GM23338 (cell line): ENCODE measurements around the gene HJURP. TPM values are rescaled to one million over a fixed set of nuclear protein-coding genes. Genes with fewer than 3 reads are reported as not detected.

ENCODE experiments used
- ATAC-seq: fragments of 200-7000 bp; cut with Tn5 transposase; 3 replicates; pipeline ENCODE4 v1.9.1; 2020
- DNase-seq: peaks from one replicate; pipeline ENCODE4 v3.0.0-alpha.2; 2015; ENCODE audit warnings: low spot score
- H2AFZ ChIP-seq: fragments of 200-600 bp; sonication (generic); 2 replicates; pipeline ENCODE4 v1.8.0; 2016; ENCODE audit warnings: antibody characterized with exemption, mild to moderate bottlenecking, moderate library complexity
- H3F3A ChIP-seq: fragments of 200-600 bp; sonication (generic); replicated peaks from 2 replicates; pipeline ENCODE4 v1.8.0; 2017; ENCODE audit warnings: antibody characterized with exemption, mixed run types, low read depth
- H3K27ac ChIP-seq: fragments of 200-600 bp; sonication (generic); 2 replicates; pipeline ENCODE4 v1.6.1; 2016; ENCODE audit warnings: low read depth
- H3K27me3 ChIP-seq: fragments of 200-600 bp; sonication (generic); 2 replicates; pipeline ENCODE4 v1.8.0; 2016; ENCODE audit warnings: mild to moderate bottlenecking, mixed run types, moderate library complexity; ENCODE audit not compliant: insufficient read depth
- H3K36me3 ChIP-seq: fragments of 200-600 bp; sonication (generic); 2 replicates; pipeline ENCODE4 v1.8.0; 2016; ENCODE audit warnings: mild to moderate bottlenecking; ENCODE audit not compliant: insufficient read depth
- H3K4me1 ChIP-seq: fragments of 200-600 bp; sonication (generic); 2 replicates; pipeline ENCODE4 v1.8.0; 2016; ENCODE audit warnings: mild to moderate bottlenecking, moderate library complexity; ENCODE audit not compliant: insufficient read depth
- H3K4me2 ChIP-seq: fragments of 200-600 bp; sonication (generic); 2 replicates; pipeline ENCODE4 v1.7.1; 2017; ENCODE audit warnings: mixed run types
- H3K4me3 ChIP-seq: fragments of 200-600 bp; sonication (generic); 2 replicates; pipeline ENCODE4 v1.6.1; 2016; ENCODE audit warnings: mixed run types
- H3K79me2 ChIP-seq: fragments of 200-600 bp; sonication (generic); replicated peaks from 2 replicates; pipeline ENCODE4 v1.8.0; 2017; ENCODE audit warnings: mild to moderate bottlenecking; ENCODE audit not compliant: insufficient read depth
- H3K9me2 ChIP-seq: fragments of 200-600 bp; sonication (generic); 2 replicates; pipeline ENCODE4 v1.8.0; 2017; ENCODE audit not compliant: insufficient read depth
- H4K20me1 ChIP-seq: fragments of 200-600 bp; sonication (generic); replicated peaks from 2 replicates; pipeline ENCODE4 v1.8.0; 2017; ENCODE audit warnings: mild to moderate bottlenecking; ENCODE audit not compliant: insufficient read depth
- H3K27ac Mint-ChIP-seq: 2 replicates; pipeline ENCODE4 v1.8.0; 2020; ENCODE audit warnings: inconsistent platforms, mild to moderate bottlenecking, moderate library complexity, mixed read lengths
- H3K27me3 Mint-ChIP-seq: 3 replicates; pipeline ENCODE4 v1.8.0; 2022; ENCODE audit warnings: low read depth, mild to moderate bottlenecking, moderate library complexity, mixed read lengths, inconsistent platforms; ENCODE audit not compliant: insufficient read depth, poor library complexity
- H3K36me3 Mint-ChIP-seq: 3 replicates; pipeline ENCODE4 v1.8.0; 2021; ENCODE audit warnings: low read depth, mild to moderate bottlenecking, inconsistent platforms, moderate library complexity, mixed read lengths
- H3K4me1 Mint-ChIP-seq: 3 replicates; pipeline ENCODE4 v1.8.0; 2020; ENCODE audit warnings: mild to moderate bottlenecking, inconsistent platforms, mixed read lengths
- H3K4me3 Mint-ChIP-seq: 3 replicates; pipeline ENCODE4 v1.8.0; 2021; ENCODE audit warnings: moderate library complexity, mild to moderate bottlenecking, inconsistent platforms, mixed read lengths
- H3K9me3 Mint-ChIP-seq: 3 replicates; pipeline ENCODE4 v1.8.0; 2020; ENCODE audit warnings: moderate library complexity, mild to moderate bottlenecking, inconsistent platforms, mixed read lengths
- CREB1 ChIP-seq: fragments of 250-450 bp; sonication (Bioruptor Pico); IDR thresholded peaks from 2 replicates; pipeline ENCODE4 v1.5.0; 2020; ENCODE audit warnings: low read depth, mild to moderate bottlenecking, moderate library complexity
- EZH2 ChIP-seq: fragments of 200-600 bp; sonication (generic); IDR thresholded peaks from one replicate; pipeline ENCODE4 v1.8.0; 2017; ENCODE audit warnings: antibody characterized with exemption, mild to moderate bottlenecking, low read depth; ENCODE audit not compliant: unreplicated experiment
- EZH2phosphoT487 ChIP-seq: fragments of 200-600 bp; sonication (generic); IDR thresholded peaks from one replicate; pipeline ENCODE4 v1.8.1; 2018; ENCODE audit warnings: antibody characterized with exemption; ENCODE audit not compliant: unreplicated experiment
- JUNB ChIP-seq: IDR thresholded peaks from one replicate; pipeline ENCODE4 v1.6.1; 2016; ENCODE audit warnings: antibody characterized with exemption; ENCODE audit not compliant: unreplicated experiment
- NANOG ChIP-seq: IDR thresholded peaks from 2 replicates; pipeline ENCODE4 v1.6.1; 2016; ENCODE audit warnings: antibody characterized with exemption, borderline replicate concordance
- POLR2AphosphoS5 ChIP-seq: IDR thresholded peaks from 2 replicates; pipeline ENCODE4 v1.6.1; 2016; ENCODE audit warnings: antibody characterized with exemption, low read depth
- REST ChIP-seq: IDR thresholded peaks from one replicate; pipeline ENCODE4 v1.6.1; 2018; ENCODE audit warnings: antibody characterized with exemption; ENCODE audit not compliant: unreplicated experiment
- STAT1 ChIP-seq: IDR thresholded peaks from one replicate; pipeline ENCODE4 v1.6.1; 2016; ENCODE audit warnings: antibody characterized with exemption; ENCODE audit not compliant: unreplicated experiment
- ZNF114 ChIP-seq: fragments of 250-450 bp; sonication (Bioruptor Pico); IDR thresholded peaks from 2 replicates; pipeline ENCODE4 v1.5.0; 2020; ENCODE audit warnings: mild to moderate bottlenecking, moderate library complexity
- ZNF331 ChIP-seq: fragments of 250-450 bp; sonication (Bioruptor Pico); IDR thresholded peaks from 2 replicates; pipeline ENCODE4 v1.5.0; 2020; ENCODE audit warnings: low read depth, mild to moderate bottlenecking, moderate library complexity
- polyA plus RNA-seq: library from polyadenylated mRNA; unstranded; fragments of >200 nt; fragmentation: Nextera tagmentation; extraction: Ambion mirVana; gene quantifications from 2 replicates; pipeline ENCODE4 v1.2.1, GENCODE V29; 2016
- total RNA-seq: library from RNA; depleted of rRNA; stranded (reverse); fragments of >200 nt; shearing (Covaris generic); gene quantifications from 2 replicates; pipeline ENCODE4 v1.2.3, GENCODE V29; 2014
- TF ChIP-seq, protein P1 (sequence below), 2 experiments: fragments of 200-600 bp in 1 of 2; sonication (generic) in 1 of 2; conservative IDR thresholded peaks; 2 replicates each; pipeline versions ENCODE4 v1.5.1 to v1.6.1; 2016 to 2017; ENCODE audit warnings: antibody characterized with exemption in 2 of 2, low read depth in 2 of 2, mild to moderate bottlenecking in 2 of 2, moderate library complexity in 1 of 2
- TF ChIP-seq, protein P2 (sequence below): IDR thresholded peaks from 2 replicates; pipeline ENCODE4 v1.6.1; 2016; ENCODE audit warnings: antibody characterized with exemption
- TF ChIP-seq, protein P3 (sequence below): fragments of 250-450 bp; sonication (Bioruptor Pico); IDR thresholded peaks from 2 replicates; pipeline ENCODE4 v1.5.0; 2020; ENCODE audit warnings: mild to moderate bottlenecking, moderate library complexity

Gene HJURP
- total and polyA plus RNA-seq, 2 experiments from 2014 or later: 42.9 to 49.2 TPM

- H3K4me1 Mint-ChIP-seq: peaks cover 18% of the 10 kb centered on the region
- no peak overlapping the region for H3K4me3 ChIP-seq
- no peak overlapping the region for H2AFZ ChIP-seq
- no peak overlapping the region for H3K27ac ChIP-seq
- H3K9me2 ChIP-seq: no peaks in the 10 kb centered on the region
- H3K27me3 Mint-ChIP-seq: peaks cover 6% of the 10 kb centered on the region
- no peak overlapping the region for H3K27ac Mint-ChIP-seq
- peaks cover 67% of the 10 kb centered on the region for H3K36me3 ChIP-seq
- H3K4me1 ChIP-seq: no peaks in the 10 kb centered on the region
- H3K27me3 ChIP-seq: no peaks in the 10 kb centered on the region
- no peak for DNase-seq
- no peak overlapping the region; the same call in 2 of the 3 replicates for H3K4me3 Mint-ChIP-seq
- TF ChIP-seq STAT1: no peak
- no peak for TF ChIP-seq ZNF331 (CRISPR knock-in tag)
- TF ChIP-seq EZH2phosphoT487: no peak
- TF ChIP-seq ZNF114: no peak
- no peak for TF ChIP-seq NANOG
- TF ChIP-seq EZH2: no peak
- TF ChIP-seq, protein P1, sequence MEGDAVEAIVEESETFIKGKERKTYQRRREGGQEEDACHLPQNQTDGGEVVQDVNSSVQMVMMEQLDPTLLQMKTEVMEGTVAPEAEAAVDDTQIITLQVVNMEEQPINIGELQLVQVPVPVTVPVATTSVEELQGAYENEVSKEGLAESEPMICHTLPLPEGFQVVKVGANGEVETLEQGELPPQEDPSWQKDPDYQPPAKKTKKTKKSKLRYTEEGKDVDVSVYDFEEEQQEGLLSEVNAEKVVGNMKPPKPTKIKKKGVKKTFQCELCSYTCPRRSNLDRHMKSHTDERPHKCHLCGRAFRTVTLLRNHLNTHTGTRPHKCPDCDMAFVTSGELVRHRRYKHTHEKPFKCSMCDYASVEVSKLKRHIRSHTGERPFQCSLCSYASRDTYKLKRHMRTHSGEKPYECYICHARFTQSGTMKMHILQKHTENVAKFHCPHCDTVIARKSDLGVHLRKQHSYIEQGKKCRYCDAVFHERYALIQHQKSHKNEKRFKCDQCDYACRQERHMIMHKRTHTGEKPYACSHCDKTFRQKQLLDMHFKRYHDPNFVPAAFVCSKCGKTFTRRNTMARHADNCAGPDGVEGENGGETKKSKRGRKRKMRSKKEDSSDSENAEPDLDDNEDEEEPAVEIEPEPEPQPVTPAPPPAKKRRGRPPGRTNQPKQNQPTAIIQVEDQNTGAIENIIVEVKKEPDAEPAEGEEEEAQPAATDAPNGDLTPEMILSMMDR (conservative IDR thresholded peaks at IDR 0.05; ENCODE audit: low read depth in 2 of 2): no peak
- TF ChIP-seq, protein P2, sequence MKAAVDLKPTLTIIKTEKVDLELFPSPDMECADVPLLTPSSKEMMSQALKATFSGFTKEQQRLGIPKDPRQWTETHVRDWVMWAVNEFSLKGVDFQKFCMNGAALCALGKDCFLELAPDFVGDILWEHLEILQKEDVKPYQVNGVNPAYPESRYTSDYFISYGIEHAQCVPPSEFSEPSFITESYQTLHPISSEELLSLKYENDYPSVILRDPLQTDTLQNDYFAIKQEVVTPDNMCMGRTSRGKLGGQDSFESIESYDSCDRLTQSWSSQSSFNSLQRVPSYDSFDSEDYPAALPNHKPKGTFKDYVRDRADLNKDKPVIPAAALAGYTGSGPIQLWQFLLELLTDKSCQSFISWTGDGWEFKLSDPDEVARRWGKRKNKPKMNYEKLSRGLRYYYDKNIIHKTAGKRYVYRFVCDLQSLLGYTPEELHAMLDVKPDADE: no peak
- no peak for TF ChIP-seq POLR2AphosphoS5
- TF ChIP-seq REST: no peak
- no peak for TF ChIP-seq CREB1
- no peak for TF ChIP-seq JUNB
- TF ChIP-seq, protein P3, sequence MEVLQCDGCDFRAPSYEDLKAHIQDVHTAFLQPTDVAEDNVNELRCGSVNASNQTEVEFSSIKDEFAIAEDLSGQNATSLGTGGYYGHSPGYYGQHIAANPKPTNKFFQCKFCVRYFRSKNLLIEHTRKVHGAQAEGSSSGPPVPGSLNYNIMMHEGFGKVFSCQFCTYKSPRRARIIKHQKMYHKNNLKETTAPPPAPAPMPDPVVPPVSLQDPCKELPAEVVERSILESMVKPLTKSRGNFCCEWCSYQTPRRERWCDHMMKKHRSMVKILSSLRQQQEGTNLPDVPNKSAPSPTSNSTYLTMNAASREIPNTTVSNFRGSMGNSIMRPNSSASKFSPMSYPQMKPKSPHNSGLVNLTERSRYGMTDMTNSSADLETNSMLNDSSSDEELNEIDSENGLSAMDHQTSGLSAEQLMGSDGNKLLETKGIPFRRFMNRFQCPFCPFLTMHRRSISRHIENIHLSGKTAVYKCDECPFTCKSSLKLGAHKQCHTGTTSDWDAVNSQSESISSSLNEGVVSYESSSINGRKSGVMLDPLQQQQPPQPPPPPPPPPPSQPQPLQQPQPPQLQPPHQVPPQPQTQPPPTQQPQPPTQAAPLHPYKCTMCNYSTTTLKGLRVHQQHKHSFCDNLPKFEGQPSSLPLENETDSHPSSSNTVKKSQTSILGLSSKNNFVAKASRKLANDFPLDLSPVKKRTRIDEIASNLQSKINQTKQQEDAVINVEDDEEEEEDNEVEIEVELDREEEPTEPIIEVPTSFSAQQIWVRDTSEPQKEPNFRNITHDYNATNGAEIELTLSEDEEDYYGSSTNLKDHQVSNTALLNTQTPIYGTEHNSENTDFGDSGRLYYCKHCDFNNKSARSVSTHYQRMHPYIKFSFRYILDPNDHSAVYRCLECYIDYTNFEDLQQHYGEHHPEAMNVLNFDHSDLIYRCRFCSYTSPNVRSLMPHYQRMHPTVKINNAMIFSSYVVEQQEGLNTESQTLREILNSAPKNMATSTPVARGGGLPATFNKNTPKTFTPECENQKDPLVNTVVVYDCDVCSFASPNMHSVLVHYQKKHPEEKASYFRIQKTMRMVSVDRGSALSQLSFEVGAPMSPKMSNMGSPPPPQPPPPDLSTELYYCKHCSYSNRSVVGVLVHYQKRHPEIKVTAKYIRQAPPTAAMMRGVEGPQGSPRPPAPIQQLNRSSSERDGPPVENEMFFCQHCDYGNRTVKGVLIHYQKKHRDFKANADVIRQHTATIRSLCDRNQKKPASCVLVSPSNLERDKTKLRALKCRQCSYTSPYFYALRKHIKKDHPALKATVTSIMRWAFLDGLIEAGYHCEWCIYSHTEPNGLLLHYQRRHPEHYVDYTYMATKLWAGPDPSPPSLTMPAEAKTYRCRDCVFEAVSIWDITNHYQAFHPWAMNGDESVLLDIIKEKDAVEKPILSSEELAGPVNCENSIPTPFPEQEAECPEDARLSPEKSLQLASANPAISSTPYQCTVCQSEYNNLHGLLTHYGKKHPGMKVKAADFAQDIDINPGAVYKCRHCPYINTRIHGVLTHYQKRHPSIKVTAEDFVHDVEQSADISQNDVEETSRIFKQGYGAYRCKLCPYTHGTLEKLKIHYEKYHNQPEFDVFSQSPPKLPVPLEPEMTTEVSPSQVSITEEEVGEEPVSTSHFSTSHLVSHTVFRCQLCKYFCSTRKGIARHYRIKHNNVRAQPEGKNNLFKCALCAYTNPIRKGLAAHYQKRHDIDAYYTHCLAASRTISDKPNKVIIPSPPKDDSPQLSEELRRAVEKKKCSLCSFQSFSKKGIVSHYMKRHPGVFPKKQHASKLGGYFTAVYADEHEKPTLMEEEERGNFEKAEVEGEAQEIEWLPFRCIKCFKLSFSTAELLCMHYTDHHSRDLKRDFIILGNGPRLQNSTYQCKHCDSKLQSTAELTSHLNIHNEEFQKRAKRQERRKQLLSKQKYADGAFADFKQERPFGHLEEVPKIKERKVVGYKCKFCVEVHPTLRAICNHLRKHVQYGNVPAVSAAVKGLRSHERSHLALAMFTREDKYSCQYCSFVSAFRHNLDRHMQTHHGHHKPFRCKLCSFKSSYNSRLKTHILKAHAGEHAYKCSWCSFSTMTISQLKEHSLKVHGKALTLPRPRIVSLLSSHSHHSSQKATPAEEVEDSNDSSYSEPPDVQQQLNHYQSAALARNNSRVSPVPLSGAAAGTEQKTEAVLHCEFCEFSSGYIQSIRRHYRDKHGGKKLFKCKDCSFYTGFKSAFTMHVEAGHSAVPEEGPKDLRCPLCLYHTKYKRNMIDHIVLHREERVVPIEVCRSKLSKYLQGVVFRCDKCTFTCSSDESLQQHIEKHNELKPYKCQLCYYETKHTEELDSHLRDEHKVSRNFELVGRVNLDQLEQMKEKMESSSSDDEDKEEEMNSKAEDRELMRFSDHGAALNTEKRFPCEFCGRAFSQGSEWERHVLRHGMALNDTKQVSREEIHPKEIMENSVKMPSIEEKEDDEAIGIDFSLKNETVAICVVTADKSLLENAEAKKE (CRISPR knock-in tag): no peak
- no peak overlapping the region for H3K4me2 ChIP-seq
- H3K36me3 Mint-ChIP-seq: peaks cover 88% of the 10 kb centered on the region
- no peaks in the 10 kb centered on the region for H3K9me3 Mint-ChIP-seq
- peaks cover 56% of the 10 kb centered on the region for H4K20me1 ChIP-seq
- no peak for ATAC-seq
- H3F3A ChIP-seq: peaks cover 7% of the 10 kb centered on the region; the same call in 1 of the 2 replicates
- H3K79me2 ChIP-seq: peaks cover 68% of the 10 kb centered on the region
Measured at GRCh38 chr2:233837694-233838229, 16.6 kb downstream of the HJURP start.
